Naive thymus-derived CD4-positive, alpha-beta T cell (primary cell): Measurements from ENCODE around the gene NUFIP2. TPM values are rescaled to one million over a fixed set of nuclear protein-coding genes. Genes with fewer than 3 reads are reported as not detected.

Experiments used
- ATAC-seq: fragments of 150-1000 bp; cut with Tn5 transposase; 2 replicates; pipeline ENCODE4 v1.10.0; 2021; ENCODE audit warnings: mild to moderate bottlenecking, moderate library complexity
- CTCF ChIA-PET: fragments of 350-600 bp; sonication (Branson Sonifier 250); formaldehyde crosslinking; loops from one replicate; lab custom pipeline; 2021; ENCODE audit warnings: antibody characterized with exemption; lab: Charles Lee
- POLR2A ChIA-PET: fragments of 350-600 bp; sonication (Branson Sonifier 250); formaldehyde crosslinking; loops from one replicate; lab custom pipeline; 2021; ENCODE audit warnings: antibody characterized with exemption, inconsistent platforms; lab: Charles Lee
- DNase-seq, 9 donors: peaks; one replicate each; pipeline versions ENCODE4 v3.0.0 to v3.0.0-alpha.2; 2020 to 2022; ENCODE audit warnings: mixed read lengths in 1 of 9
- H3K27ac ChIP-seq: one replicate; pipeline ENCODE4 v1.7.0; 2013; ENCODE audit warnings: mild to moderate bottlenecking, low read depth, low read length, moderate library complexity
- H3K27me3 ChIP-seq, 2 donors: one replicate each; pipeline ENCODE4 v1.7.0; 2013; ENCODE audit warnings: low read length in 2 of 2, mild to moderate bottlenecking in 2 of 2, moderate library complexity in 2 of 2; ENCODE audit not compliant: control insufficient read depth in 2 of 2, insufficient read depth in 2 of 2
- H3K36me3 ChIP-seq, 3 experiments: 1 replicate in 2 of 3; 2 replicates in 1 of 3; pipeline ENCODE4 v1.7.0; 2013; ENCODE audit warnings: low read length in 3 of 3, mild to moderate bottlenecking in 3 of 3, moderate library complexity in 1 of 3; ENCODE audit not compliant: insufficient read depth in 3 of 3, control insufficient read depth in 2 of 3
- H3K4me1 ChIP-seq, 2 donors: one replicate each; pipeline ENCODE4 v1.7.0; 2013; ENCODE audit warnings: low read length in 2 of 2, mild to moderate bottlenecking in 2 of 2, moderate library complexity in 1 of 2; ENCODE audit not compliant: control insufficient read depth in 2 of 2, insufficient read depth in 2 of 2
- H3K4me3 ChIP-seq: 2 replicates; pipeline ENCODE4 v1.7.0; 2013; ENCODE audit warnings: mild to moderate bottlenecking, low read length
- H3K9me3 ChIP-seq, 3 experiments: 1 replicate in 2 of 3; 2 replicates in 1 of 3; pipeline ENCODE4 v1.7.0; 2013; ENCODE audit warnings: low read length in 3 of 3; ENCODE audit not compliant: control insufficient read depth in 2 of 3
- H3K27ac Mint-ChIP-seq, 9 donors: one replicate each; pipeline ENCODE4 v1.8.0; 2020 to 2022; ENCODE audit warnings: mixed read lengths in 9 of 9, mild to moderate bottlenecking in 8 of 9, moderate library complexity in 5 of 9, inconsistent platforms in 2 of 9
- H3K27me3 Mint-ChIP-seq, 5 donors: one replicate each; pipeline ENCODE4 v1.8.0; 2021 to 2022; ENCODE audit warnings: mixed read lengths in 5 of 5, mild to moderate bottlenecking in 1 of 5
- H3K36me3 Mint-ChIP-seq, 5 donors: one replicate each; pipeline ENCODE4 v1.8.0; 2020 to 2022; ENCODE audit warnings: mixed read lengths in 5 of 5, mild to moderate bottlenecking in 3 of 5, inconsistent platforms in 1 of 5
- H3K4me1 Mint-ChIP-seq, 7 donors: one replicate each; pipeline ENCODE4 v1.8.0; 2020 to 2022; ENCODE audit warnings: mixed read lengths in 7 of 7, mild to moderate bottlenecking in 3 of 7, inconsistent platforms in 1 of 7
- H3K4me3 Mint-ChIP-seq, 10 donors: one replicate each; pipeline ENCODE4 v1.8.0; 2020 to 2022; ENCODE audit warnings: mild to moderate bottlenecking in 10 of 10, mixed read lengths in 10 of 10, moderate library complexity in 6 of 10, inconsistent platforms in 2 of 10
- H3K9me3 Mint-ChIP-seq, 11 donors: one replicate each; pipeline ENCODE4 v1.8.0; 2020 to 2022; ENCODE audit warnings: mixed read lengths in 11 of 11, mild to moderate bottlenecking in 4 of 11, inconsistent platforms in 1 of 11, moderate library complexity in 1 of 11
- intact Hi-C, 2 donors: fragments of 100-400 bp; cut with micrococcal nuclease; formaldehyde crosslinking; loops; one replicate each; pipeline ENCODE4 v1.15.1; 2023
- polyA plus RNA-seq, 2 donors: library from polyadenylated mRNA; unstranded; fragments of 300-500 nt; fragmentation: Illumina TruSeq; gene quantifications; one replicate each; pipeline ENCODE4 v1.2.3, GENCODE V29; 2021
- total RNA-seq, 6 experiments: library from RNA in 5 of 6; stranded (reverse) in 5 of 6; gene quantifications; 1 replicate in 5 of 6; 2 replicates in 1 of 6; pipeline ENCODE4 v1.2.3 and lab custom pipeline; 2021 to 2026

The NUFIP2 gene
- total and polyA plus RNA-seq, 7 experiments from 2014 or later: 5.3 to 85.3 (median 63.9) TPM

- intact Hi-C loops: no loop called here
- H3K36me3 Mint-ChIP-seq: no peaks in the 10 kb centered on the region
These were observed 81.8 kb downstream of the NUFIP2 start for GRCh38 chr17:29212094-29212631.

GRCh38 chr17:29210879-29211278, 83.1 kb downstream of the NUFIP2 start:
- peaks cover 0 to 6% (median 0%) of the 10 kb centered on the region in 5 donors for H3K27me3 Mint-ChIP-seq
- DNase-seq (no peak), ATAC-seq (no peak)
- ChIA-PET POLR2A (no interaction called here), CTCF (interaction anchor here (1.2 to 1.3 kb wide), 2 partner anchors 62 to 87 kb away, joined by 3 read pairs; no protein-coding TSS in a partner anchor)
- no peak overlapping the region for H3K4me3 ChIP-seq
- no peaks in the 10 kb centered on the region for H3K27me3 ChIP-seq
- intact Hi-C loops: no loop called here
- H3K27ac ChIP-seq: no peak overlapping the region
- no peaks in the 10 kb centered on the region for H3K9me3 Mint-ChIP-seq
- H3K36me3 ChIP-seq: no peaks in the 10 kb centered on the region
- H3K36me3 Mint-ChIP-seq: no peaks in the 10 kb centered on the region
- no peaks in the 10 kb centered on the region for H3K9me3 ChIP-seq
- H3K27ac Mint-ChIP-seq: no peak overlapping the region
- H3K4me1 Mint-ChIP-seq: no peaks in the 10 kb centered on the region
- no peak overlapping the region for H3K4me3 Mint-ChIP-seq
- H3K4me1 ChIP-seq: no peaks in the 10 kb centered on the region

More at GRCh38 chr17:29212094-29212631, 81.8 kb downstream of the NUFIP2 start:
- Mint-ChIP-seq H3K27me3 (peaks cover 0 to 10% (median 0%) of the 10 kb centered on the region in 5 donors), H3K4me3 (no peak overlapping the region), H3K4me1 (peaks cover 0 to 2% (median 0%) of the 10 kb centered on the region in 7 donors), H3K9me3 (no peaks in the 10 kb centered on the region), H3K27ac (no peak overlapping the region)
- DNase-seq (no peak), ATAC-seq (no peak)
- POLR2A ChIA-PET: no interaction called here
- CTCF ChIA-PET: interaction anchor here (0.6 to 1.3 kb wide), 3 partner anchors 30 to 1968 kb away, joined by 3 read pairs; no protein-coding TSS in a partner anchor
- Histone ChIP-seq H3K36me3 (no peaks in the 10 kb centered on the region), H3K27me3 (no peaks in the 10 kb centered on the region), H3K4me1 (no peaks in the 10 kb centered on the region), H3K27ac (no peak overlapping the region), H3K4me3 (no peak overlapping the region), H3K9me3 (no peaks in the 10 kb centered on the region)

GRCh38 chr17:29209073-29209472, 84.9 kb downstream of the NUFIP2 start:
- ChIA-PET CTCF (interaction anchor here (0.7 kb wide), 1 partner anchor 84 kb away, joined by 5 read pairs; no protein-coding TSS in a partner anchor), POLR2A (interaction anchor here (0.6 kb wide), 1 partner anchor 175 kb away, joined by 3 read pairs; no protein-coding TSS in a partner anchor)
- ATAC-seq: no peak
- Mint-ChIP-seq H3K4me3 (no peak overlapping the region), H3K9me3 (no peaks in the 10 kb centered on the region), H3K27ac (no peak overlapping the region), H3K27me3 (peaks cover 0 to 17% (median 2%) of the 10 kb centered on the region in 5 donors), H3K36me3 (no peaks in the 10 kb centered on the region), H3K4me1 (no peaks in the 10 kb centered on the region)
- intact Hi-C loops: no loop called here
- Histone ChIP-seq H3K9me3 (no peaks in the 10 kb centered on the region), H3K4me3 (no peak overlapping the region), H3K4me1 (no peaks in the 10 kb centered on the region), H3K36me3 (no peaks in the 10 kb centered on the region), H3K27ac (no peak overlapping the region), H3K27me3 (no peaks in the 10 kb centered on the region)
- no peak for DNase-seq

DNA sequence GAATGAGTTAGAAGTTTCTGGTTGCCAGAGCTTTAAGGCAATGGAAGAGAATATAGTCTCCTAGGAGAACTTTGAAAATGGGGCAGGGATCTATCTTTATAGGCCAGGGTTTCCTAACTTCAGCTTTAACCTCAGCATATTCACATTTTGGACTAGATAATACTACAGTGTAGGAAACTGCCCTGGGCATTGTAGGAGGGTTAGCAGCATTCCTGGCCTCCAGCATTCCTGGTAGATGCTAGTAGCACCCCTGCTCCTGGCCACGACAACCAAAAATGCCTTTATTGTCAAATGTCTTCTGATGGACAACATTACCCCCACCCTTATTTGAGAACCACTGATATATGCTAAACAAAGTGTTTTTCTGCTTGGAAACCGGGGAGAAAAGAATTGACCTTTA, 86.0 kb downstream of the NUFIP2 start:
- Mint-ChIP-seq H3K36me3 (no peaks in the 10 kb centered on the region), H3K4me3 (no peak overlapping the region), H3K4me1 (no peaks in the 10 kb centered on the region), H3K27me3 (peaks cover 0 to 25% (median 5%) of the 10 kb centered on the region in 5 donors), H3K9me3 (no peaks in the 10 kb centered on the region), H3K27ac (no peak overlapping the region)
- no peak overlapping the region for H3K4me3 ChIP-seq
- ATAC-seq: no peak
- no peaks in the 10 kb centered on the region for H3K9me3 ChIP-seq
- intact Hi-C loops: no loop called here
- no peak for DNase-seq
- H3K4me1 ChIP-seq: no peaks in the 10 kb centered on the region
- H3K36me3 ChIP-seq: no peaks in the 10 kb centered on the region
- ChIA-PET CTCF (interaction anchor here (1.5 kb wide), 1 partner anchor 91 kb away, joined by 6 read pairs; no protein-coding TSS in a partner anchor), POLR2A (no interaction called here)
- no peak overlapping the region for H3K27ac ChIP-seq
- no peaks in the 10 kb centered on the region for H3K27me3 ChIP-seq

Other genes with a start within 250 kb of the NUFIP2 start
- 100 to 1,000 TPM in 3 of 5 experiments, 10 to 100 TPM in 2; 89.5 to 144 (median 103) TPM for gene MYO18A, start 113.8 kb downstream of the NUFIP2 start, total RNA-seq
- gene MYO18A, start 113.8 kb downstream of the NUFIP2 start, polyA plus RNA-seq: 10 to 100 TPM; 10.2 to 23.2 TPM
- gene CRYBA1, start 47.3 kb downstream of the NUFIP2 start, total RNA-seq: not detected
- gene CRYBA1, start 47.3 kb downstream of the NUFIP2 start, polyA plus RNA-seq: not detected
- 10 to 100 TPM; 62.4 to 70.1 (median 66.5) TPM for gene TAOK1, start 96.2 kb upstream of the NUFIP2 start, total RNA-seq
- 1 to 10 TPM; 2.2 to 3.2 TPM for gene TAOK1, start 96.2 kb upstream of the NUFIP2 start, polyA plus RNA-seq